Measurements from ENCODE around the gene FHL2. TPM values are rescaled to one million over a fixed set of nuclear protein-coding genes. Genes with fewer than 3 reads are reported as not detected.

Gene FHL2
- total RNA-seq, 2 experiments from 2014 or later = 3.4 to 4.1 TPM

DNA sequence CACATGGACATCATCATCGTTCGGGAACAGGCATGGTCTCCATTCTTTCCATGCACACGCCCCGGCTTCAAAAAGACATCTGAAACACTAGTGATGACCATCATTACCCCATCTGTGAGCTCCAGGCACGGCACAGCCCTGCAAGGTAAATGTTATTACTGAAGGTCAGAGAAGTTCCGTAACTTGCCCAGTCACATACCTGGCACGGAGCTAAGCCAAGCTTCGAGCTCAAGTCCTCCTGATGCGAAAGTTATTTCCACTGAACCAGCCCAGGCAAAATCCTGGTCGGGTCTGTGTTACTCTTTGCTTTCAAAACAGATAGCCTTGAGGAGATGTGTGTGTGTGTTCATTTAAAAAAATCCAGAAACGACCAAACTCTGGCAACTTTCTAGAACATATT lies 22.8 kb downstream of the FHL2 start:
- Mint-ChIP-seq H3K4me1 (peaks cover 31% of the 10 kb centered on the region), H3K9me3 (ENCODE audit: low read depth) (no peaks in the 10 kb centered on the region), H3K27me3 (no peaks in the 10 kb centered on the region), H3K4me3 (no peak overlapping the region), H3K36me3 (no peaks in the 10 kb centered on the region), H3K27ac (no peak overlapping the region)
- DNase-seq (no peak), ATAC-seq (no peak)
- CTCF ChIA-PET = interaction anchor here (1.4 kb wide), 1 partner anchor 145 kb away, joined by 4 read pairs; no protein-coding TSS in a partner anchor

DNA sequence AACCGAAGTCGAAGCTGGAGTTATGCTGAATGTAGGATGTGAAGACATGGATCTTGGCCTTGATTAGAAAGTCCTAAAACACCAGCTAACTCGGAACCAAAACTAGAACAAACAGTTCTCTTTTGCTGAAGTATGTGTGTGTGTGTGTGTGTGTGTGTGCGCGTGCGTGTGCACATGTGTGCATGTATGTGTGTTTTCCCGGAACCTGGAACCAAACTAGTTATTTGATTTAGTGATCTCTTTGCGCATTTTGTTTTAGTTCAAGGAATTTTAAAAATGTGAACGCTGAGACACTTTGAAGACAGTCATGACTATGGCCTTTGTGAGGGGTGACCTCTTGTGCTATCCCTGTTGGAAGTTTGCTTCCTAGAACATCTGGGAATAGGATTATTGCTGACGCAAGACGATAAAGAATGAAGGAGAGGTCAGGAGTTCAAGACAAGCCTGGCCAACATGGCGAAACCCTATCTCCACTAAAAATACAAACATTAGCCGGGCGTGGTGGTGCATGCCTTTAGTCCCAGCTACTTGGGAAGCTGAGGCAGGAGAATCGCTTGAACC lies 23.8 kb downstream of the FHL2 start:
- no peak overlapping the region for H3K27ac Mint-ChIP-seq

DNA sequence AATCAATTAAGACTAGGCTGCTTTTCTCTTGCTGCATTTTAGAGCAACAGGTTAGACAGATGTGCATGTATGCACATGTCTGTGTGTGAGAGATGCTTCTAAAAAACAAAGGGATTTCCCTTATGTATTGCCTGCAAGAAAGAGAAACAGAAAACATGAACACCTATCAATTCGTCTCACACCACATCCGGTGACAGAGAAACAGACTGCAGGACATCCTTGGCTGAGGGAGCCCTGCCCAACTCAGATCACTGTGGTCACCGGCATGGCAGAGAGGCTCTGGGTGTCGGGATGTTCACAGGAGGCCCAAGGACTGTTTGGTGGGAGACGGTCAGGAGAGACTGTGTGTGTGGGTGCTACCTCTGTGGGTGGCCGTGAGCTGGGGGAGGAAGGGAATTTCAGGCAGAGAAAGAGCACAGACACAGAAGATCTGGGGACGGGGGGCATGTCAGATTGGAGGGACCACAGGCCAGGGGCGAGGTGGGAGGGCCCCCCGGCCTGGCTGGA lies 24.9 kb downstream of the FHL2 start:
- ATAC-seq (peak; percentile 76), DNase-seq (peak; percentile 81)
- no peaks in the 10 kb centered on the region for H3K9me3 Mint-ChIP-seq (ENCODE audit: low read depth)
- CTCF ChIA-PET = no interaction called here
- H3K36me3 Mint-ChIP-seq = no peaks in the 10 kb centered on the region
- H3K27ac Mint-ChIP-seq = peak overlapping the region; percentile 96
- no peaks in the 10 kb centered on the region for H3K27me3 Mint-ChIP-seq
- peaks cover 43% of the 10 kb centered on the region for H3K4me1 Mint-ChIP-seq
- peak overlapping the region; percentile 77 for H3K4me3 Mint-ChIP-seq

More for the DNA sequence above, 23.8 kb downstream of the FHL2 start:
- no peak for DNase-seq
- peaks cover 38% of the 10 kb centered on the region for H3K4me1 Mint-ChIP-seq
- CTCF ChIA-PET = interaction anchor here (1.4 kb wide), 1 partner anchor 146 kb away, joined by 4 read pairs; no protein-coding TSS in a partner anchor
- no peaks in the 10 kb centered on the region for H3K36me3 Mint-ChIP-seq
- no peaks in the 10 kb centered on the region for H3K9me3 Mint-ChIP-seq (ENCODE audit: low read depth)
- H3K4me3 Mint-ChIP-seq = no peak overlapping the region
- ATAC-seq = no peak
- H3K27me3 Mint-ChIP-seq = no peaks in the 10 kb centered on the region

DNA sequence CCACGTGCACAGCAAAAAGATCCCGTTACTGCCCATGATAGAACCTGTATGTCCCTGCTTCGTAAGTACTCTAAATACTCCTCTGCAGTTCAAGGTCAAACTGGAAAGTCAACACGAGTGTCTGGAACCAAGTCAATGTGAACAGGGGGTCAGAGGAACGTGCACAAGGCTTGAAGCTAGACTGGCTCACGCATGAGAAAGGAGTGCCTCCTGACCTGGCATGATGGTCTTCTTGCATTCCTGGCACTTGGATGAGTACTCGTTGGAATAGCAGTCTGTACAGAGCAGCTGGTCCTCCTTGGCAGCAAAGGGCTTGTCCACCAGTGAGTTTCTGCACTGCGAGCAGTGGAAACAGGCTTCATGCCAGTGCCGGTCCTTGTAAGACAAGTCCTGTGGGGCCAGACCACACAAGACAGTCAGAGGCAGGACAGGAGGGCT lies 25.5 kb downstream of the FHL2 start:
- CTCF ChIA-PET = interaction anchor here (1.0 kb wide), 1 partner anchor 171 kb away, joined by 3 read pairs; no protein-coding TSS in a partner anchor
- ATAC-seq = no peak
- H3K27me3 Mint-ChIP-seq = no peaks in the 10 kb centered on the region

DNA sequence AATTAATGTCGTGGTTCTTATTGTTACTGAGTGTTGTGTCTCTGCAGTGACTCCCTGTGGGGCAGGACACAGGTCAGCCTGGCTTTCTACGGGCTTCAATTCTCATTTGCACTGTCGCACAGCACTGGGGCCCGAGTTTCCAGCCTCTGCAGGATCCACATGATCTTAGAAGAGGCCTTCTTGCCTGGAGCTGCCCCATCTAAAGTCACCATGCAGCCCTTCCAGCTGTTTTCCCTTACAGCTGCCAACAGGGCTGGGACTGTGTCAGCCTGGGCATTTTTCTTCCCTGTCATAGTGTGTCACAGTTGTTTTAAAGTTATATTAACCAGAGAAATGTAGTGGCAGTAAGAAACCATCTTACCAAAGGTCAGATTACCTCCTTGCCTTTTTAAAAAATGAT lies 27.0 kb downstream of the FHL2 start:
- no peak overlapping the region for H3K4me3 Mint-ChIP-seq
- ATAC-seq = no peak
- H3K27me3 Mint-ChIP-seq = no peaks in the 10 kb centered on the region

More for the DNA sequence above, 25.5 kb downstream of the FHL2 start:
- Mint-ChIP-seq H3K27ac (peak overlapping the region; percentile 96), H3K4me3 (peak overlapping the region; percentile 77), H3K9me3 (ENCODE audit: low read depth) (no peaks in the 10 kb centered on the region), H3K4me1 (peaks cover 43% of the 10 kb centered on the region), H3K36me3 (no peaks in the 10 kb centered on the region)
- no peak for DNase-seq

DNA sequence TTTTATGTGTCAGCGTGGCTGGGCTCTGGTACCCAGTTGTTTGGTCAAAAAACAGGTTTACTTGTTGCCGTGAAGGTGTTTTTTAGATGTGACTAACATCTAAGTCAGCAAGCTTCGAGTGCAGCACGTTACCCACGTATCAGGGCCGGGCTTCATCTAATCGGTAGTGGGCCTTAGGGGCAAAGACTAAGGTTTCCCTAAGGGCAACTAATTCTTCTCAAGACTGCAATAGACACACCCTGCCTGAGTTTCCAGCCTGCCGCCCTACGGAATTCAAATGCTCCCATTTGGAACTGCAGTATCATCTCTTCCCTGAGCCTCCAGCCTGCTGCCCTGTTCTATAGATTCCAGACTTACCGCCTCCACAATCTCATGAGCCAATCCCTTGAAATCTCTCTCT lies 27.7 kb downstream of the FHL2 start:
- Mint-ChIP-seq H3K36me3 (no peaks in the 10 kb centered on the region), H3K27ac (peak overlapping the region; percentile 41), H3K9me3 (ENCODE audit: low read depth) (no peaks in the 10 kb centered on the region), H3K4me1 (peaks cover 43% of the 10 kb centered on the region), H3K27me3 (no peaks in the 10 kb centered on the region), H3K4me3 (no peak overlapping the region)
- CTCF ChIA-PET = interaction anchor here (1.1 to 1.6 kb wide), 5 partner anchors 27 to 150 kb away, joined by 3 to 12 read pairs (median 3); partner anchors contain the start of gene FHL2
- DNase-seq = no peak
- no peak for ATAC-seq

More for the DNA sequence above, 27.0 kb downstream of the FHL2 start:
- DNase-seq = no peak
- Mint-ChIP-seq H3K4me1 (peaks cover 43% of the 10 kb centered on the region), H3K36me3 (no peaks in the 10 kb centered on the region), H3K9me3 (ENCODE audit: low read depth) (no peaks in the 10 kb centered on the region), H3K27ac (no peak overlapping the region)
- CTCF ChIA-PET = interaction anchor here (1.2 to 1.6 kb wide), 2 partner anchors 27 to 149 kb away, joined by 3 to 5 read pairs; partner anchors contain the start of gene FHL2

DNA sequence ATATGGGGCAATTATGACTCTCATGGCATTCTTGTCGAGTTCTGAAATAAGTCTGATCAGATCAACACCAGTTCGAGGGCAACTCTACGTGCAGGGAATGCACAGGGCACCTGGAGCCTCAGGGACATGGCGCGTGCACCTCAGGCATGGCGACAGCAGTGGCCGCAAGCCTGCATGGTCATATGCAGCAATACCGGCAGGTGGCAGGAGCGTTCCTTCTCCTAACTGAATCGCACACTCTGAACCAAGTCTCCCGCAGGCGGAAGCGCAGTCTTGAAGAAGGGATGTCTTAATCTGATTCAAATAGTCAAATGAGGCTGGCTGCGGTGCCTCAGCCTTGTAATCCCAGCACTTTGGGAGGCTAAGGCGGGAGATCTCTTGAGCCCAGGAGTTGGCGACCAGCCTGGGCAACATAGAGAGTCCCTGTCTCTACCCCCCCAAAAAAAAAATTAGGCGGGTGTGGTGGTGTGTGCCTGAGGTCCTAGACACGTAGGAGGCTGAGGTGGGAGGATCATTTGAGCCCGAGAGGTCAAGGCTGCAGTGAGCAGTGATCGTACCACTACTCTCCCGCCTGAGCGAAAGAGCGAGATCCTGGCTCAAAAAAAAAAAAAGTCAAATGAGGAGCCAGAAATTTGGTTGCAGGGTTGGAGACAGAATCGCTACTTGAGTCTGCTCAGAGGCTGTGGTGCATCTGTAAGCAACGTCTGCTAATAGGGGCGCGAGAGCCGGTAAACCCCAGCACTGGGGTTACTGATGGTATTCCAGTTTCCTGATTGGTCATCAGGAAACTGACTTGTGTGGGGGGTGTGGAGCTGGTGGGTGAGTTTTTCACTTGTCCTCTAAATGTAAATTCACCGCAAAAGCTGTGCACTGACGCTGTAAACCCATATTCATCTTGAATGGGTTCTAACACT lies 28.8 kb downstream of the FHL2 start:
- no peaks in the 10 kb centered on the region for H3K36me3 Mint-ChIP-seq
- peak; percentile 94 for DNase-seq
- H3K9me3 Mint-ChIP-seq (ENCODE audit: low read depth) = no peaks in the 10 kb centered on the region
- CTCF ChIA-PET = interaction anchor here (0.7 to 3.1 kb wide), 14 partner anchors 11 to 413 kb away, joined by 3 to 48 read pairs (median 3); no protein-coding TSS in a partner anchor
- ATAC-seq = peak; percentile 91
- peak overlapping the region; percentile 50 for H3K4me3 Mint-ChIP-seq
- H3K27me3 Mint-ChIP-seq = no peaks in the 10 kb centered on the region
- peaks cover 43% of the 10 kb centered on the region for H3K4me1 Mint-ChIP-seq
- peak overlapping the region; percentile 54 for H3K27ac Mint-ChIP-seq

DNA sequence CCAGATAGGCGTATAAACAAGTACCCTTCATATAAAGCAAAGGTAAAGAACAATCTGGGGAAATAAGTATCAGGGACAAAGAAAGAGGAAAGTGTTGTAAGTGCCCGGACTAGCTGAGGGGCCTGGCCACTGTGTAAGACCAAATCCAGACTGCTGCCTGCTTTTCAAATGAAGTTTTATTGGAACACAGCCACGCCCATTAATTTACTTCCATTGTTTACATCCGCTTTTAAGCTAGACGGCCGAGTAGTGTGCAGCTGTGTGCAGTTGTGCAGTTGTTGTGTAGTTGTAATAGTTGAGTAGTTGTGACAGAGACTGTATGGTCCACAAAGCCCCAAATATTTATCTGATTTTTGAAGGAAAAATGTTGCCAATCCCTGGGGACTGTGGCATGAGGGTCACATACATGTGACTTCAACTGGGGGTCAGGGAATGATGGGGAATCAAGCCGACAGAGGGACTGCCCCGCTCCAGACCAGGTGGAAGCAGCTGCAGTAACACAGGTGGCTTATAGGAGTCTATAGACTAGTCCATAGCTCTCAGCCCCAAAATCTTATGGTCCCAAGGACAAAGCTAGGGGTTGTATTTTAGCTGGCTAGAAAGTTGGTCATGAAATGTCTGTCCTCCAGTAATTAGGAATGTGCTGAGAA lies 30.0 kb downstream of the FHL2 start:
- H3K27ac Mint-ChIP-seq = no peak overlapping the region
- H3K4me3 Mint-ChIP-seq = no peak overlapping the region
- no peaks in the 10 kb centered on the region for H3K36me3 Mint-ChIP-seq
- no peak for DNase-seq
- H3K27me3 Mint-ChIP-seq = no peaks in the 10 kb centered on the region
- ATAC-seq = no peak
- H3K9me3 Mint-ChIP-seq (ENCODE audit: low read depth) = no peaks in the 10 kb centered on the region
- CTCF ChIA-PET = interaction anchor here (0.6 to 3.1 kb wide), 13 partner anchors 9 to 567 kb away, joined by 3 to 48 read pairs (median 3); no protein-coding TSS in a partner anchor
- H3K4me1 Mint-ChIP-seq = peaks cover 33% of the 10 kb centered on the region

DNA sequence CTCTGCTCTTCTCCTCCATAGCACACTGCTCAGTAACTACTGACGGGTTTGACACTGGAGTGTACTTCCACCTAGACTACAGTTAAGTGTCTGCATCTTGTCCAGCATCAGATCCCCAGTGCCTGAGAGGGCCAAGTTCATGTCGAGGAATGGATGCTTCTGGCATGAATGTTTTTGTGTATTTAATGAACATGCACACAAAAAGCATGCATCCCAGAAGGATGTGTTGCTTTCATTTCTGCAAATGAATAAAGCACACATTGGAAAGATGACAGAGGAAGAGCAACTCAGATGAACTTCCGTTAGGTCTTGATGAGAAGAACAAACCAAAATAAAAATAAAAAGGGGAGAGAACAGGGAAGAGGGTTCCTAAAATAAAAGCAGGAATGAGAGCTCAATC lies 33.6 kb downstream of the FHL2 start:
- Mint-ChIP-seq H3K36me3 (peaks cover 6% of the 10 kb centered on the region), H3K27me3 (no peaks in the 10 kb centered on the region), H3K9me3 (ENCODE audit: low read depth) (no peaks in the 10 kb centered on the region), H3K4me1 (peaks cover 25% of the 10 kb centered on the region), H3K27ac (no peak overlapping the region), H3K4me3 (no peak overlapping the region)
- CTCF ChIA-PET = interaction anchor here (1.9 kb wide), 1 partner anchor 9 kb away, joined by 5 read pairs; no protein-coding TSS in a partner anchor
- DNase-seq (no peak), ATAC-seq (no peak)

DNA sequence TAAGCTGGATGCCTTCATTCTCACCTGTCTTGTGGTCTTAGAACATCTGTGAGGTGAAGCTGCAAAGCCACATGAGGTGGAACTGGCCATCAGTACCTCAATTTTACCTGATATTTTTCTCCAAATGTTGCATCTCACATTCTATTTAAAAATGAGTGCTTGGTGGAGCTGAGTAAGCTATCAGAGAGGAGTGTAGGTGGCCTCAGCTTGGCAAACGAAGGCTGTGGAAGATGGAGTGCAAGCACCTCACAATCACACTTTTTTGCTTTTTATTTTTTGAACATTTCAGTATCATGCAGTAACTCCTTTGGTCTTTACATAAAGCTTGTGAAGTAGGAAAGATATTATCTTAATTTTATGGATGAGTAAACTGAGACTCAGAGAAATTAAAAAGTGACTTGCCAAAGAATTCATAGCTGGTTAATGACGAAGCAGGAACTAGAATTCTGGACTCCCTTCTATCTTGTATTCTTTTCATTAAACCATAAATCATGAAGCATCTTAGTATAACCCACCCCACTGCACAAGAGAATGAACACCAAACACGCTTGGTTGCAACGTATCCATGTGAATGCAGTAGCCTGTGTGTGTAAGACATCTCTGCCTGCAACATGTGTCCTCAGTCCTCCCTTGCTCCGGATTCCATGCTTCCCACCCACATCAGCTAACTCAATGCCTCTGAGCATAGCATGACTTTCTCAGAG lies 34.3 kb downstream of the FHL2 start:
- H3K27me3 Mint-ChIP-seq = no peaks in the 10 kb centered on the region
- no peak overlapping the region for H3K4me3 Mint-ChIP-seq
- ATAC-seq (no peak), DNase-seq (no peak)
- CTCF ChIA-PET = no interaction called here
- H3K9me3 Mint-ChIP-seq (ENCODE audit: low read depth) = no peaks in the 10 kb centered on the region
- H3K4me1 Mint-ChIP-seq = peaks cover 19% of the 10 kb centered on the region
- H3K27ac Mint-ChIP-seq = peak overlapping the region; percentile 3
- H3K36me3 Mint-ChIP-seq = peaks cover 8% of the 10 kb centered on the region

DNA sequence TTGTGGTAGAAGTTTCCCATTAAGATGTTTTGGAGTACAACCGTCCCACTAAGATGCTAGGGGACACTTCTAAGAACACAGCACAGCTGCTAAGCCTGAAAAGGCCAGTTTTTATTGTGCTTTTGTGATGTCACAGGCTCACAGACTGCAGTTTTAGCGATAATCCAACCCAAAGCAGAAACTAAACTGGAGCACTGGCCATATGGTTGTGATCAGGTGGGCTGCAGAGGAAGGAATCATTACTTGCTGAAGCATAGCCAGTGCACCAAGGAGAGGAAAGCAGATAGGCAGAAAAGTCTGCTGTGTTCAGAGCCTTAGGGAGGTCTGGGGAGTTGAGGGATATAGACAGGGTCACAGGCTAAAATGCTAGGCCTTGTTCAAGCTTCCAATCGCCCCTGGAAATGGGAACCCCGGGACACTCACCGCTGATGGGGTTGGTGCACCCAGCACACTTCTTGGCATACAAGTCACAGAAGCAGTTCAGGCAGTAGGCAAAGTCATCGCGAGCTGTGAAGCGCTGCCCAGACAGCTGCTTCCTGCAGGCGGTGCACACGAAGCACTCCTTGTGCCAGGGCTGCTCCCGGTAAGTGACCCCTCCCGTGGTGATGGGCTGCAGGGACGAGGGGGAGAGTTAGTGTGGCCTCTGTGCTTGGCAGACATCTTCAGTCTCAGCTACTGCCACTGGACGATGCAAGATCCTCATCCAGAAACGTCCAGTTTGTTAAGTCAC lies 35.8 kb downstream of the FHL2 start:
- Mint-ChIP-seq H3K36me3 (peaks cover 16% of the 10 kb centered on the region), H3K4me1 (peaks cover 18% of the 10 kb centered on the region), H3K27me3 (no peaks in the 10 kb centered on the region), H3K27ac (no peak overlapping the region), H3K4me3 (no peak overlapping the region), H3K9me3 (ENCODE audit: low read depth) (no peaks in the 10 kb centered on the region)
- ATAC-seq = no peak
- no peak for DNase-seq
- CTCF ChIA-PET = interaction anchor here (1.0 kb wide), 1 partner anchor 158 kb away, joined by 4 read pairs; no protein-coding TSS in a partner anchor

Data from activated CD8-positive, alpha-beta memory T cell treated with anti-CD3 and anti-CD28 coated beads, Interleukin-2, amount 10 ng/mL, durations not matched to agents 7 days and 5 days (primary cell).